Measurements from ENCODE around the gene RPS24.
"Not testable (repeated sequence)": the region's sequence is repeated elsewhere in the genome, so short reads cannot be mapped to it uniquely, and the experiment has no call there.

The RPS24 gene

DNA sequence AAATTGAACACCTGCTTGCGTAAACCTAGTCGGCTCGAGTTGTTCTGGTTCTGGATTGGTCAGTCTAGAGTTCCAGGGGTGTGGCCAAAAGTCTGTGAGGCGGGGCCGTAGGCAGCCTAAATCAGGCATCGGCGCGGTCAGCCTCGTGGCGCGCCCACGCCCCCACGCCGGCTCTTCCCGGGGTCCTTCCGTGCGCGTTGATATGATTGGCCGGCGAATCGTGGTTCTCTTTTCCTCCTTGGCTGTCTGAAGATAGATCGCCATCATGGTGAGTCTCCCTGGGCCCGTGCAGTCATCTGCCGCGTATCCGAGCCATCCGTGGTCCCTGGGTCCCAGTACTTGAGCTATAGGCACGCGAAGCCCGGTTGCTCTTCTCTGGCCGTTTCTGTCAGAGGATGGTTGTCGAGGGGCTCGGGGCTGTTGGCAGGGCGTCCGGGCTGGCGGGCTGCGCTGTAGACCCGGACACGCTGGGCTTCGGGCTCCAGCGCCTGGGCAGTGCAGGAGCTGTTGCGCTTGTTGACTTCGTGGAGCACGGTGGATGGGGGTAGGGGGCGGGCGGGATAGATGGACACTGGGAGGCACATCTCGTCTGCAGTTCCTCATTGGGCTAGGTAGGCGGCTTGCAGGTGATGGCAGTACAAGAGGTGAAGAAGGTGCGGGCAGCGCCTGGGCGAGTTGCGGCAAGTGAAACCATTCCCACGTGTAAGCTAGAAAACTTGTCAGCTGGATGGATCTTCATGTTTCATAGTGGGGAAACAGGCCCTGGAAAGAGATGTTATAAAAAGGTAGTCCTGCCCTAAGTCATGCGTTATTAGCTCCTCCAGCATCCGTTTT is at the start of gene RPS24:
RPS24 (plus strand) TSS at position 227 of the 834 bp plus-strand sequence; CDS start at position 266, 39 bp downstream.
- peak; percentile 91 for DNase-seq

DNA sequence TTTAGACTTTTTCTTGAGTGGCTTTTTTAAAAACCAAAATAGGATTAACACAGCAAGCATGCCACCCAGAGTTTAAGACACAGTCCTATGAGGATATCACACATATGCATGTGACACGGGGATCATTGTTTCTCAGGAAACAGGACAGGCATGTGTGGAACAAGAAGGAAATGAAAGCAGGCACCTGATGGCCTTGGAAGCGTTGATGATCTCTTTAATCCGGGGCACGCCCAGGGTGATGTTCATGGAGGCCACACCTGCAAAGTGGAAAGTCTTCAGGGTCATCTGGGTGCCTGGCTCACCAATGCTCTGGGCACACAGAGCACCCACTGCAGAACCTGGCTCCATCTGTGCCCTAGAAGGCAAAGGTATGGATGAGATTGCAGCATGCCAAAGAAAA is 48.7 kb upstream of the RPS24 start:
- DNase-seq = no peak

DNA sequence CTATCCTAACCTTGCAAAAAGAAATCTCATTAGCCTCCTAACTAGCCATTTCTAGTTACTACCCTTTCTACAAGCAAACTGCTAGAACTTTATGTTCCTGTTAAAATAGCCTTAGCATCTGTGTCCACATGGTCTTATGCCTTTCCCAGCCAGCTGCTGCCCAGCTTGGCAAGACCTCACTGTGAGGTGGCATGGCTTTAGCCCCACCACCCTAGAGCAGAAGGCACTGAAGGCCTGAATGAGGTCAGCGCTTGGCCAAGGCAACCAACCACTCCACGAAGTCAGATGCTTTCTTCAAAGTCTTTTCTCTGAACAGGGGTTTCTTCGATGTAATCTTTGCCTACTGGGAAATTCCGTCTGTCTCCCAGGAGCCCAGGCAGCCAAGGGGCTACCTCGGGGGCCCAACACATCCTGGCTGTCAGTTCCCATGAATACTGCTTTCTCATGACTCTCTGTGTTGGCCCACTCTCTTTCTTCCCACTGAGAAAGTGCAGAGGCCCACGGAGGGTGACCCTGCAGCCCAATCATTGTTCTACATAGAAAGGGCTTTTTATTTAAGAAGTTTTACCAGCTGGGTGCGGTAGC is 45.9 kb upstream of the RPS24 start:
- DNase-seq = no peak

DNA sequence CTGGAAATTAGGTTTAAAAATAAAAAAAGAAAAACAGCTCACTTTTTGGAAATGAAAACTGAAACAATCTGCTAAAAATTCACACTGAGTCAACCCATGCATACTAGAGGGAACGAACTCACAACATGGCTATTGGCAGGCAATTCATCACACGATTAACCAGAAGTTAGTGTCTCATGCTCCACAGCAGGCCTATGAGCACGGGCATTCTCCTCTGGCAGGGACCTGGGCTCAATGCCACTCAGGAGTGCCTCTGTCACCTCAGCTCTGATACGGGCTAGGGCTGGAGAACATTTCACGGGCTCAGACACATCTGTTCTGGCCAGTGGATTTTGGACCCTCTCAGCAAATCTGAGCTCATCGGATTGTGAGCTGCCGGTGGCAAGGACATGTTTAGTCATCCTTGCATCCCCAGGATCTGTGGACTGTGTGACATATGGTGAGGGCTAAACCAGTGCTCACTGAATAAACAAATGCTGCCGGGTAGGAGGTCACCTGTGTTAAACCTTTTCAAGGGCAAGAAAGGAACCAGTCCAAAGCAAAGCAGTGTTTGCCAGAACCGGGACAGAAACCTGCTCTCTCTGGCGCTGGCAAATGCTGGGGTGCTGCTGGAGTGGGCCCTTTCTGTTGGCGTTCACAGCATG is 44.5 kb upstream of the RPS24 start:
- DNase-seq = no peak

DNA sequence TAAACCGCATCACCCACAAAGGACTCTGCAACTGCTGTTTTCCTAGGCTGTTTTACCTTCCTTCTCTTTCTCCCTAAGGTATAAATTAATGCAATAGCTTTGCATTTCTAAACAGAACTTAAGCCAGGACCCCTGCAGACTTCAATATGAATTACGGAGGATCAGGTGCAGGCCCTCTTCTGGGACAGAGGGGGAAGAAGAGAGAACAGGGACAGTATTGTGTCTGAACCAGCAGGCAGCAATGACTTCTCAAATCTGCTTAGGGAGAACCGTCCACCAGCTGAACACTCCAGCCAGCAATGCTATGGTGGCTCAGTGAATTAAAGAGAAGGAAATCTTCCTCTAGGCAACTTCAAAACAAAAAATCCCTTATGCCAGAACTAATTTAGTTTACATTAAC is 40.0 kb upstream of the RPS24 start:
- DNase-seq = no peak

DNA sequence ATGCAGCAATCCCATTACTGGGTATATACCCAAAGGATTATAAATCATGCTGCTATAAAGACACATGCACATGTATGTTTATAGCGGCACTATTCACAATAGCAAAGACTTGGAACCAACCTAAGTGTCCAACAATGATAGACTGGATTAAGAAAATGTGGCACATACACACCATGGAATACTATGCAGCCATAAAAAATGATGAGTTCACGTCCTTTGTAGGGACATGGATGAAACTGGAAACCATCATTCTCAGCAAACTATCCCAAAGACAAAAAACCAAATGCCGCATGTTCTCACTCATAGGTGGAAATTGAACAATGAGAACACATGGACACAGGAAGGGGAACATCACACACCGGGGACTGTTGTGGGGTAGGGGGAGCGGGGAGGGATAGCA is 34.9 kb upstream of the RPS24 start:
- not testable (repeated sequence) for DNase-seq

DNA sequence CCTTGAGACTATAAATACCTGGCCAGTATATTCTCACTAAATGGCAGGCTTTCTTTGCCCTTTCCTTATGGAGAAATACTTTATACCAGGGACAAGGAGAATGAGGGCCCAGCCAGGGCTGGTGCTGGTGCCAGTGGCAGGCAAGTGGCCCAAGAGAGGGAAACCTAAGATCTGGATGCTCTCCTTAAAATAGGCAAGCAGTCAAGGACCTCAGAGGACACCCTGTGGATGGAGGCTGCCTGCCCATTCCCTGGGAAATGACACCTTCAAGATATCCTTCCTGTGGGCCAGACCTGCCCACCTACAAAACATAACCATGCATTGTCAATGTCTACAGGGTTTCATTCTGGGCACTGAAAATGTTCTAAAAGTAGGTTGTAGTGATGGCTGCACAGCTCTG is 33.5 kb upstream of the RPS24 start:
- DNase-seq = no peak

DNA sequence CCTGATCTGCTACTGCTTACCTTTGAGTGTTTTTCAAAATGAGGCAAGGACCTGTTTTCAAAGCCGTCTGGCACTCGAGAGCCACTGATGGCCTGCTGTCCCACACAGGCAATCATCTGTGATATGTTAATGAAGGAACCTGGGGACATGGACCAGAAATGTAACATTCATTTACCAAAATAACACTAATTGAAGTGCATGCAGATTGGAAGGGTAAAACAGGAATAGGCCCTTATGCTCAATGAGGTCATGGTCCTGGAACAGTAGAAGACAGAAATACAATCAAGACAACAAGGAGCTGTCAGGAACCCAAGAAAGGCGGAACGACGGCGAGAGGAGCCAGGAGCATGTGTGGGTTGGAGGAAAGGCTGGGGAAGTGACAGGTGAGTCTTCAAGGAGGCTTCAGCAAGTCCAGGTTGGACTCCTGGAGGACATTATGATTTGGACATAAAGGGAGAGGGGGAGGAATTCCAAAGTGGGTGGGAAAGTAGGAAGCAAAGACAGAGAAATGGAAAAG is 32.6 kb upstream of the RPS24 start:
- DNase-seq = no peak

DNA sequence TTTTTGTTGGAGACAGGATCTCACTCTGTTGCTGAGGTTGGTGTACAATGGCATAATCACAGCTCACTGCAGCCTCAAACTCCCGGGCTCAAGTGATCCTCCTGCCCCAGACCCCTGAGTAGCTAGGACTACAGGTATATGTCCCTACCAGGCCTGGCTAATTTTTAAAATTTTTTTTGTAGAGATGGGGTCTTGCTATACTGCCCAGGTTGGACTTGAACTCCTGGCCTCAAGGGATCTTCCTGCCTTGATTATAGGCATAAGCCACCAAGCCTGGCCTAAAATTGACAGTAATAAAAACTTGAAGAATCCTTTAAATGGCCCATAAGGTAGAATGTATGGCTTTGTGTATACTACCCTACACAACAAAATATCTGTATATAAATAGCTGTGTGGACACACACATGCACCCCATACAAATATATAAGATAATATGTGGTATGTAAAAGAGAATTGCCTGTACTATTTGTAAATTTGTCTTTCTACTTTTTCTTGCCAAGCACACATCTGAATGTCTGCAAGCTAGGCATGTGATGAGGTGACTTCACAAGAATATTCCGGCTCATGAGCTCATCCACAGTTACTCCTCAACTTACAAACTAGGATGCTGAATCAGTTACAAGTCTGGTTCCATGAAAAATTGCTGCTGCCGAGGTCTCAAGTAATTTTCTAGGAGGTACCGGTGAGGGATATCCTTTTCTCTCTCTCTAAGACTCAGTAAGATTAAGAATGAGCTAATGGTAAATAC is 30.9 kb upstream of the RPS24 start:
- DNase-seq = no peak

DNA sequence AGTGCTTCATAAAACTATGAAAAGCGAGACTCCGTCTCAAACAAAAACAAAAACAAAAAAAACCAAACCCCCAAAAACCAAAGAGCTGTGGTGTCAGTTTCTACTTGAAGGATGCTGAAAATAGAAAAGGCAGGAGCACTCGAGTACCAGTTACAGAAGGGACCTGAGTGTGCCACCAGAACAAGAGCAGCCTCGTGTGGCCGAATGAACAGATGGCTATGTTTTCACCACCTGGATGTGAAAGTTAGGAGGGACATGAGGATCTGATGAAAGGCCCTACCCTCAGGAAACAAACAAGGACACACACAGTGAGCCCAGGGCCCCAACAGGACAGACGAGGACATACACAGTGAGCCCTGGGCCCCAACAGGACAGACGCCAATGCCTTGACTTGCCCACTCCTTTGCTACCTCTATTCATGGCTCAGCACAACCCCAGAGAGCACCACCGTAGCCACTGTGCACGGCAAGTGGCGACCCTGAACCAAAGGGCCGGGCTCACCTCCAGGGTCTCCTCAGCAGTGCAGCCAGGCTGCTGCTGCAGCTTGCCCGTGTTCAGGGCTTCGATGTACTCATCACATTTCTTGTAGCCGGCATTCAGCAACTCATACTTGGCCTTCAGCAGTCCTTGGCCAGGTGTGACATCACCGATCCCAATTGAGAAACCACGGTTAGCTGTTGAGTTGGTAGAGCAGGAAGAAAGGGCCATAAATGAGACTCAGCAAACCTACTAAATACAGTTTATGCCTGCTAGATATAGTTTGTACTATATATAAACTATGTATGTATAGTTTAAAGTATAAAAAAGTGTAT is 29.2 kb upstream of the RPS24 start:
- DNase-seq = no peak

DNA sequence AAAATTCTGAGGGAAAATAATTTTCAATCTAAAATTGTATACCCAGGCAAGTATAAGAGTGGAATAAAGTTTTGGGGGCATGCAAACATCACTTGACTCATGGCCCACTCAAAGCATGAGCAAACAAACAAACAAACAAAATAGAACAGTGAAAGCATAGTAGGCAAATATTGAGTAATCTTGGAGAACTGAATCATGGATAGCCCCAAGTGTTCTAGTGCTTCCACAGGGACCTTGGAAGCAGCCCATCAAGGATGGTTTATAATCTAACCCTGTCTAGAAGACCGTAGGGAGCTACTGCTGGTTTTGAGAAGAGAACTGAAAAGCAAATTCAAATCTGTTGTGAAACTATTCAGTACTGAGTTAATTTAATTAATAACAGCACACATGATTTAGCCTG is 26.5 kb upstream of the RPS24 start:
- DNase-seq = no peak

DNA sequence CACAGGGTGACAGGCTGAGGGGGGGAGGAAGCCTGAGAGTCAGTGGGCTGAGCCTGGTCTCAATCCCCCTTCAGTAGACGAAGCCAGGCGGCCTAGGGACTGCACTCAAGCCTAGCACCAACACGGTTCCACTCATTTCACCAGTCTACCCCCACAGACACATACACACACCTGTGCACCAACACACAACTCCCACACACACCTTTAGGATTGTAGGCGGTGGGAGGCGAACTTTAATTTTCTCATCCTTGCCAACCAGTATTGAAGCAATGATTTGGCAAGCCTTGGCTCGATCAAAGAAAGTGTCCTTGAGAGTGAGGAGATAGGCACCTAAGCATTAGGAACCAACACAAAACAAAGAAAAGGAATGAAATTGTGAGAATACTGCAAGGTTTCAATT is 24.0 kb upstream of the RPS24 start:
- no peak for DNase-seq

DNA sequence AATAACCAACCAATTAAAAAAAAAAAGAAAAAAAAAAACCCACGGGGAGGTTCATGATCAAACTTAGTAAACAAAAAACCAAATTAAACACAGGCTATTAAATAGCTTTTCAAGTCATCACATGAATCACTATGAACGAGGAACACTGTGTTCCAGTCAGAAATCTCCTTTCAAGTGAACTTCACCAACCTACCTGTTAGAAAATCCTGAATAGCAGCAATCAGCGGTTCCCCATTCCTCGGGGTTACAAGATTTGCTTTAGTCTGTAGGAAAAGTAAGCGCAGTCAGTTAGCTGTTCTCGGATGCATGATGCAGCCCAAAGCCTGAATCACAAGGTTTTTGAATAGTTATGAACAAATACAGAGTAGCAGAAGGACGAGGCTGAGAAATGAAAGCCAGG is 23.4 kb upstream of the RPS24 start:
- no peak for DNase-seq

DNA sequence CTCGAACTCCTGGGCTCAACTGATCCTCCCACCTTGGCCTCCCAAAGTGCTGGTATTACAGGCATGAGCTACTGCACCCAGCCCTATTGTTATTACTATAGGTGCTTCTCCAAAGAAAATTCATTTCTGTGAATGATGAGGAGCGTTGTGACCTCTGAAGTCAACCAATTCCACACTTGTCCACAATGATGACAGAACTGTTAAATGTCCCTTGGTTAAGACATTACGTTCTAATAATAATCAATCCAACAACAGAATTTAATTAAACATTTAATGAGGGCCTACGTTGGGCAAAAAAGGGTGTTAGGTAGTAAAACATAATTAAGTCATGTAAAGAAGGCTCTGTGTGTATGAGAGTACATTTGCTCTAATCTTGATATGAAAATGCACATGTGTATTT is 22.6 kb upstream of the RPS24 start:
- no peak for DNase-seq

DNA sequence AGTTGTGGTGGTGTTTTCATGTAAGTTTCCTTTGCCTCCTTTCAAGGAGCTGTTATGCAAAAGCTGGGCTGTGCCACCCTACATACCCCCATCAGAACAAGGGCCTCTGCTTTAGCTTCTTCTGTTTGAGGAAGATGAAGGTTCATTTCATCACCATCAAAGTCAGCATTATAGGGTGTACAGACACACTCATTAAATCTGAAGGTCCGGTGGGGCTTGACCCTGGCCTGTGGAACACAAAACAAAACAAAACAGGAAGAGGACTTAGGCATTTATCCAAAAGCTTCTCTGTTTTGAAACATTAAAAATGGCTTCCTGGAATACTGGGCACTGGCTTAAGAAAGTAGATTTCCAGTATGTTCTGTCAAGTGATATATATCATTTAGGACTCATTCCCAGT is 20.1 kb upstream of the RPS24 start:
- no peak for DNase-seq

DNA sequence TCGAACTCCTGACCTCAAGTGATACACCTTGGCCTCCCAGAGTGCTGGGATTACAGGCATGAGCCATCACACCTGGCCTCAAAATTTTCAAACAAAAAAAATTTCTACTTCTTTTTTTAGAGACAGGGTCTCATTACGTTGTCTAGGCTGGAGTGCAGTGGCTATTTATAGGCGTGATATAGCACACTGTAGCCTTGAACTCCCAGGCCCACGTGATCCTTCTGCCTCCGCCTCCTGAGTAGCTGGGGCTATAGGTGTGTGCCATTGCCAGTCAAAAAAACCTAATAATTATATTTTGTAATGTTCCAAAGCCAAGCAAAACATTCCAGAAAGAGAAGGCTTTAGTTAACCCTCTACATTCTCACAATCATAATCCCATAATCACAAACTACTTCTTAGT is 18.1 kb upstream of the RPS24 start:
- no peak for DNase-seq

DNA sequence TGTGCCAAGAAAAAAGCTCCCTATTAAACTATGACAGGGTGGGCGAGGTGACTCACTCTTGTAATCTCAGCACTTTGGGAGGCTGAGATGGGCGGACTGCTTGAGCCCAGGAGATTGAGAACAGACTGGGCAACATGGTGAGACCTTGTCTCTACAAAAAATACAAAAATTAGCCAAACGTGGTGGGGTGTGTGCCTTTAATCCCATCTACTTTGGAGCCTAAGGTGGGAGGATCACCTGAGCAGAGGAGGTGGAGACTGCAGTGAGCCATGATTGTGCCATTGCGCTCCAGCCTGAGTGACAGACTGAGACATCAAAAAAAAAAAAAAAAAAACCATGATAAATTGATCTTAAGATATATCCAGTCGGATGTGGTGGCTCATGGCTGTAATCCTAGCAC is 15.8 kb upstream of the RPS24 start:
- DNase-seq = no peak

DNA sequence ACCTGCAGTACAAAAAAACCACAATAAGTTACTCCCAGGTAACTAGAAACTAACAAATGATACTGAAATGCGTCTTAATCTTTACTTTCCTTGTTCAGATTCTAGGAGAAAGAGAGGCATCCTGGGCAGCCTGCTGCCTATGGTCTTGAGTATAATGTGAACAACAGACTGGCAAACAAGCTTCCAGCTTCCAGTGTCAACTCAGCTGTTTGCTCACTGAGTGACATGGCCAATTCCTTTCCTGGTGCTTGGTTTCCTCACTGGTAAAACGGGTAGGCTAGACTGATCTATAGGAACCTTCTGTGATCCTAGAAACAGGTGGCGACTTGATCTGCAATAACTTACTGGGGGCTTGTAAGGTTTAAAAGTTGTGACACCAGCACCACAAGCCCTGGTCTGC is 14.4 kb upstream of the RPS24 start:
- DNase-seq = no peak

DNA sequence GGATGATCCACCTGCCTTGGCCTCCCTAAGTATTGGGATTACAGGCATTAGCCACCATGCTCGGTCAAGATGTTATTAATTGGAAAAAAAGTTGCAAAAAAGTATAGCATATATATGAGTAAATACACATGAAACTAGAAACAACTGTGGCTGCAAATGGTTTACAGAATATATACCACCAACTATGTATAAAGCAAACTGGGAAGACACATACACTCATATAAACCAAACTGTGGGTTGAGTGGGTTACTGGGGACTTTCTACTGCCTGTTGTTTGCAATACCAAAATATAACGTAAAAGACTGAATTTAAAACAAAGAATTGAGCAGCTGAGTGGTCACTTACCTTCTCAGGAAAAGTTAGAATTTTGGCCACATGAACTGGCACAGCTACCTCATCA is 12.5 kb upstream of the RPS24 start:
- DNase-seq = no peak

DNA sequence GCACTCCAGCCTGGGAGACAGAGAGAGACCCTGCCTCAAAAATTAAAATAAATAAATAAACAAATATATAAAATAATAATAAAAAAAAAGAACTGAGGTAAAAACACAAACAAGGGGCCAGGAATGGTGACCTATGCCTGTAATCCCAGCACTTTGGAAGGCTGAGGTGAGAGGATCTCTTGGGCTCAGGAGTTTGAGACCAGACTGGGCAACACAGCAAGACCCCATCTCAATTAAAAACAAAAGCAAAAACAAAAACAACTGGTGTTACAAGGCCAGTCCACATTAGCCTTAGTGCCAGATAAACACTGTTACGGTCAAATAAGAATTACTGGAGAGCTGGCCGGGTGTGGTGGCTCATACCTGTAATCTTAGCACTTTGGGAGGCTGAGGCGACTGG is 9.9 kb upstream of the RPS24 start:
- DNase-seq = no peak

DNA sequence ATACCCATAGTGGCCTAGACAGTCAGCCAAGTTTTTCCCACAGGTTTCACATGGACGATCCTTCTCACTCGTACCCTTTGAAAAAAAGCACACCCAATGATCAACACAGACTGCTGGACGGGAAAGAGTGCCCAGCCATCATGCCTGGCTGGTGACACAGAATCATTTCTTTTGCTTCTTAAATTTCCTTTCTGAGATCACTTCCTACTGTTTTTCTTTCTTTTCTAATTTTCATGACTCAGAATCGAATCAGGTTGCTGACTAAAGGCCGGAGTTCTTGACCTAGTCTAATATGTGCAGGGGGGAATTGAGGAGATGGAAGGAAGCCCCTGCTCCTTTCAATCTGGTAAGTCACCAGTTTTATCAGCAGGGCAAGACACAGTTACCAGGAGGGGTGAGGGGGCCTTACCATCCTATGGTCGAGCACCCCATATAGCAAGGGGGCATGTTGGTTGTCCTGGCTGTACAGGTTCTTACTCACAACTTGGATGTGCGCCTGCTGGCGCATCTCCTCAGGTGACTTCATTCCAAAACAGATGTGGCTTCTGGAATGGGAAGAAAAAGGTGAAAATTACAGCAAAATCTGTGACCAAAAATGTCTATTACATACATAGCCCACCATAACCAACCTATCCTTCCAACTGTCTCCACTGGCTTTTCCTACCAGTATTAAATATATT is 7.8 kb upstream of the RPS24 start:
- DNase-seq = no peak

Measured in NCI-H1092 (cell line).